ENCODE results near the gene LAPTM4A. TPM values are rescaled to one million over a fixed set of nuclear protein-coding genes. Genes with fewer than 3 reads are reported as not detected.

The LAPTM4A gene
- total RNA-seq, 1 experiment from 2014 or later: 125 TPM

- no peak for DNase-seq
- Histone ChIP-seq H3K27ac (no peak overlapping the region), H3K9me2 (ENCODE audit: insufficient read depth) (no peaks in the 10 kb centered on the region), H3K36me3 (ENCODE audit: low read depth) (no peaks in the 10 kb centered on the region), H3K9me3 (ENCODE audit: insufficient read depth, low read depth) (no peaks in the 10 kb centered on the region), H3F3A (ENCODE audit: insufficient read depth, low read depth) (peaks cover 20% of the 10 kb centered on the region), H2AFZ (no peak overlapping the region), H3K4me2 (no peak overlapping the region), H3K4me3 (no peak overlapping the region), H3K27me3 (ENCODE audit: insufficient read depth, low read depth) (no peaks in the 10 kb centered on the region), H3K4me1 (replicated peaks; ENCODE audit: insufficient read depth) (peaks cover 22% of the 10 kb centered on the region), H4K20me1 (ENCODE audit: insufficient read depth) (no peaks in the 10 kb centered on the region), H3K79me2 (ENCODE audit: low read depth) (no peaks in the 10 kb centered on the region)
- ChIA-PET POLR2A (ENCODE audit: unreplicated experiment) (interaction anchor here (0.6 kb wide), 1 partner anchor 171 kb away, joined by 21 read pairs; no protein-coding TSS in a partner anchor), CTCF (no interaction called here)
- TF ChIP-seq EZH2 (IDR thresholded peaks at IDR 0.05; ENCODE audit: low read depth): no peak
- TF ChIP-seq, protein P1, sequence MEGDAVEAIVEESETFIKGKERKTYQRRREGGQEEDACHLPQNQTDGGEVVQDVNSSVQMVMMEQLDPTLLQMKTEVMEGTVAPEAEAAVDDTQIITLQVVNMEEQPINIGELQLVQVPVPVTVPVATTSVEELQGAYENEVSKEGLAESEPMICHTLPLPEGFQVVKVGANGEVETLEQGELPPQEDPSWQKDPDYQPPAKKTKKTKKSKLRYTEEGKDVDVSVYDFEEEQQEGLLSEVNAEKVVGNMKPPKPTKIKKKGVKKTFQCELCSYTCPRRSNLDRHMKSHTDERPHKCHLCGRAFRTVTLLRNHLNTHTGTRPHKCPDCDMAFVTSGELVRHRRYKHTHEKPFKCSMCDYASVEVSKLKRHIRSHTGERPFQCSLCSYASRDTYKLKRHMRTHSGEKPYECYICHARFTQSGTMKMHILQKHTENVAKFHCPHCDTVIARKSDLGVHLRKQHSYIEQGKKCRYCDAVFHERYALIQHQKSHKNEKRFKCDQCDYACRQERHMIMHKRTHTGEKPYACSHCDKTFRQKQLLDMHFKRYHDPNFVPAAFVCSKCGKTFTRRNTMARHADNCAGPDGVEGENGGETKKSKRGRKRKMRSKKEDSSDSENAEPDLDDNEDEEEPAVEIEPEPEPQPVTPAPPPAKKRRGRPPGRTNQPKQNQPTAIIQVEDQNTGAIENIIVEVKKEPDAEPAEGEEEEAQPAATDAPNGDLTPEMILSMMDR (conservative IDR thresholded peaks at IDR 0.05): no peak
- no TSS peak for BruUV-seq (replicated peaks)
- intact Hi-C loops (cut with micrococcal nuclease; ENCODE audit: unreplicated experiment): no loop called here
Observed at GRCh38 chr2:20061476-20061875, 10.0 kb upstream of the LAPTM4A start.

GRCh38 chr2:20060106-20060505 lies 8.7 kb upstream of the LAPTM4A start:
- no peaks in the 10 kb centered on the region for H3K36me3 ChIP-seq (ENCODE audit: low read depth)
- H3K4me2 ChIP-seq: no peak overlapping the region
- no peaks in the 10 kb centered on the region for H3K27me3 ChIP-seq (ENCODE audit: insufficient read depth, low read depth)
- peaks cover 9% of the 10 kb centered on the region for H3K4me1 ChIP-seq (replicated peaks; ENCODE audit: insufficient read depth)
- ChIA-PET CTCF (no interaction called here), POLR2A (ENCODE audit: unreplicated experiment) (no interaction called here)
- H3F3A ChIP-seq (ENCODE audit: insufficient read depth, low read depth): peaks cover 6% of the 10 kb centered on the region; the same call in 1 of the 2 replicates
- TF ChIP-seq, protein P1 (conservative IDR thresholded peaks at IDR 0.05): no peak
- no peak for TF ChIP-seq EZH2 (IDR thresholded peaks at IDR 0.05; ENCODE audit: low read depth)
- intact Hi-C loops (cut with micrococcal nuclease; ENCODE audit: unreplicated experiment): no loop called here
- no peak overlapping the region for H3K27ac ChIP-seq
- DNase-seq: no peak
- H3K4me3 ChIP-seq: no peak overlapping the region
- no peaks in the 10 kb centered on the region for H4K20me1 ChIP-seq (ENCODE audit: insufficient read depth)
- BruUV-seq (replicated peaks): no TSS peak
- no peaks in the 10 kb centered on the region for H3K9me3 ChIP-seq (ENCODE audit: insufficient read depth, low read depth)
- no peaks in the 10 kb centered on the region for H3K79me2 ChIP-seq (ENCODE audit: low read depth)
- H2AFZ ChIP-seq: no peak overlapping the region
- no peaks in the 10 kb centered on the region for H3K9me2 ChIP-seq (ENCODE audit: insufficient read depth)

- no peak overlapping the region for H3K4me2 ChIP-seq
- H3F3A ChIP-seq (ENCODE audit: insufficient read depth, low read depth): peaks cover 13% of the 10 kb centered on the region
- H3K4me1 ChIP-seq (replicated peaks; ENCODE audit: insufficient read depth): peaks cover 12% of the 10 kb centered on the region
- H3K9me3 ChIP-seq (ENCODE audit: insufficient read depth, low read depth): no peaks in the 10 kb centered on the region
- POLR2A ChIA-PET (ENCODE audit: unreplicated experiment): no interaction called here
- no TSS peak for BruUV-seq (replicated peaks)
- no peaks in the 10 kb centered on the region for H3K79me2 ChIP-seq (ENCODE audit: low read depth)
- intact Hi-C loops (cut with micrococcal nuclease; ENCODE audit: unreplicated experiment): no loop called here
- no peak overlapping the region for H2AFZ ChIP-seq
- H3K36me3 ChIP-seq (ENCODE audit: low read depth): no peaks in the 10 kb centered on the region
- H3K9me2 ChIP-seq (ENCODE audit: insufficient read depth): no peaks in the 10 kb centered on the region
- TF ChIP-seq, protein P1 (conservative IDR thresholded peaks at IDR 0.05): no peak
- no peak for TF ChIP-seq EZH2 (IDR thresholded peaks at IDR 0.05; ENCODE audit: low read depth)
- no peaks in the 10 kb centered on the region for H4K20me1 ChIP-seq (ENCODE audit: insufficient read depth)
- no peak for DNase-seq
- H3K27me3 ChIP-seq (ENCODE audit: insufficient read depth, low read depth): no peaks in the 10 kb centered on the region
- CTCF ChIA-PET: no interaction called here
- H3K4me3 ChIP-seq: no peak overlapping the region
- no peak overlapping the region for H3K27ac ChIP-seq
Observed at GRCh38 chr2:20057268-20057667, 5.8 kb upstream of the LAPTM4A start.

All from PC-9 (cell line).